ENCODE results near the gene TRAPPC2L. TPM values are rescaled to one million over a fixed set of nuclear protein-coding genes. Genes with fewer than 3 reads are reported as not detected.

TRAPPC2L gene
- total and polyA plus RNA-seq, 10 of the 15 experiments (the other 5 are each of a cell fraction or from before 2014, with no cell fraction given) = 56.3 to 363 (median 118) TPM

- peak overlapping the region; percentile 85 for H3K4me2 ChIP-seq (ENCODE audit: control insufficient read depth, insufficient read depth)
- H3K79me2 ChIP-seq (ENCODE audit: control insufficient read depth, insufficient read depth, low read length) = peaks cover 43% of the 10 kb centered on the region
- H3K9me3 ChIP-seq (replicated peaks; ENCODE audit: control insufficient read depth, insufficient read depth, low read length) = no peaks in the 10 kb centered on the region
- intact Hi-C loops (cut with micrococcal nuclease; ENCODE audit: unreplicated experiment) (loop anchor here (5.0 kb wide), 2 partner anchors 48 to 157 kb away; partner anchors contain the start of genes CYBA, GALNS and TRAPPC2L), in situ Hi-C loops (cut with MboI) (no loop called here)
- H3K4me1 ChIP-seq (ENCODE audit: control insufficient read depth, insufficient read depth, low read length) = peaks cover 23% of the 10 kb centered on the region
- no peaks in the 10 kb centered on the region for H4K20me1 ChIP-seq (ENCODE audit: control insufficient read depth, insufficient read depth)
- ChIA-PET CTCF (interaction anchor here (0.6 to 3.2 kb wide), 5 partner anchors 9 to 406 kb away, joined by 3 to 17 read pairs (median 4); no protein-coding TSS in a partner anchor), SMC1A (ENCODE audit: uncharacterized antibody, unreplicated experiment) (interaction anchor here (0.8 to 2.0 kb wide), 5 partner anchors 8 to 72 kb away, joined by 3 to 7 read pairs (median 5); no protein-coding TSS in a partner anchor), POLR2A (interaction anchor here (0.9 to 4.2 kb wide), 4 partner anchors 8 to 160 kb away, joined by 3 to 30 read pairs (median 6); no protein-coding TSS in a partner anchor), RAD21 (ENCODE audit: unreplicated experiment) (interaction anchor here (1.0 to 3.4 kb wide), 6 partner anchors 9 to 357 kb away, joined by 3 to 13 read pairs (median 6); partner anchors contain the start of gene PIEZO1)
- no peak overlapping the region; the same call in 1 of the 2 replicates for H3K27ac ChIP-seq (ENCODE audit: control insufficient read depth, insufficient read depth)
- 60% methylated on average over 9 of the region's 10 CpGs for WGBS (ENCODE audit: insufficient coverage, insufficient replicate concordance, low lambda C conversion rate, missing lambda C conversion rate)
- BruUV-seq (replicated peaks) = TSS peak; percentile 70
- peaks cover 6 to 42% of the 10 kb centered on the region in 2 experiments; a peak in 3 of 4 replicates for H3K36me3 ChIP-seq (ENCODE audit: control insufficient read depth in 2 of 2, insufficient read depth in 2 of 2, low read length in 1 of 2)
- TF ChIP-seq EGR1 (IDR thresholded peaks at IDR 0.05; ENCODE audit: borderline replicate concordance in 1 of 2, low read depth in 2 of 2, low read length in 2 of 2) = no peak
- TF ChIP-seq MTA2 (IDR thresholded peaks at IDR 0.05; ENCODE audit: low read depth) = no peak
- TF ChIP-seq BHLHE40 (IDR thresholded peaks at IDR 0.05; ENCODE audit: borderline replicate concordance in 1 of 2, low read depth in 2 of 2, low read length in 1 of 2) = no peak
- no peak for TF ChIP-seq JUNB (IDR thresholded peaks at IDR 0.05)
- TF ChIP-seq EED (IDR thresholded peaks at IDR 0.05; ENCODE audit: low read depth) = no peak
- peak; percentile 19 for TF ChIP-seq BCL3 (IDR thresholded peaks at IDR 0.05; ENCODE audit: borderline replicate concordance, insufficient read depth, low read depth, low read length, poor library complexity, severe bottlenecking)
- TF ChIP-seq, protein P1, sequence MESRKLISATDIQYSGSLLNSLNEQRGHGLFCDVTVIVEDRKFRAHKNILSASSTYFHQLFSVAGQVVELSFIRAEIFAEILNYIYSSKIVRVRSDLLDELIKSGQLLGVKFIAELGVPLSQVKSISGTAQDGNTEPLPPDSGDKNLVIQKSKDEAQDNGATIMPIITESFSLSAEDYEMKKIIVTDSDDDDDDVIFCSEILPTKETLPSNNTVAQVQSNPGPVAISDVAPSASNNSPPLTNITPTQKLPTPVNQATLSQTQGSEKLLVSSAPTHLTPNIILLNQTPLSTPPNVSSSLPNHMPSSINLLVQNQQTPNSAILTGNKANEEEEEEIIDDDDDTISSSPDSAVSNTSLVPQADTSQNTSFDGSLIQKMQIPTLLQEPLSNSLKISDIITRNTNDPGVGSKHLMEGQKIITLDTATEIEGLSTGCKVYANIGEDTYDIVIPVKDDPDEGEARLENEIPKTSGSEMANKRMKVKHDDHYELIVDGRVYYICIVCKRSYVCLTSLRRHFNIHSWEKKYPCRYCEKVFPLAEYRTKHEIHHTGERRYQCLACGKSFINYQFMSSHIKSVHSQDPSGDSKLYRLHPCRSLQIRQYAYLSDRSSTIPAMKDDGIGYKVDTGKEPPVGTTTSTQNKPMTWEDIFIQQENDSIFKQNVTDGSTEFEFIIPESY (IDR thresholded peaks at IDR 0.05) = no peak
- no peak for TF ChIP-seq ZNF217 (IDR thresholded peaks at IDR 0.05)
- no peak for TF ChIP-seq CEBPB (IDR thresholded peaks at IDR 0.05; ENCODE audit: borderline replicate concordance in 1 of 2, low read depth in 2 of 2, low read length in 2 of 2)
- peak; percentile 69 for TF ChIP-seq POLR2A (IDR thresholded peaks at IDR 0.05; ENCODE audit: low read depth, low read length)
- TF ChIP-seq KLF5 (IDR thresholded peaks at IDR 0.05; ENCODE audit: partially characterized antibody) = no peak
- TF ChIP-seq TCF3 (IDR thresholded peaks at IDR 0.05; ENCODE audit: borderline replicate concordance, insufficient read depth, low read depth, low read length) = 0 out of 2 replicates have a peak, but pooled peaks have one; percentile 9
- TF ChIP-seq, protein P2, sequence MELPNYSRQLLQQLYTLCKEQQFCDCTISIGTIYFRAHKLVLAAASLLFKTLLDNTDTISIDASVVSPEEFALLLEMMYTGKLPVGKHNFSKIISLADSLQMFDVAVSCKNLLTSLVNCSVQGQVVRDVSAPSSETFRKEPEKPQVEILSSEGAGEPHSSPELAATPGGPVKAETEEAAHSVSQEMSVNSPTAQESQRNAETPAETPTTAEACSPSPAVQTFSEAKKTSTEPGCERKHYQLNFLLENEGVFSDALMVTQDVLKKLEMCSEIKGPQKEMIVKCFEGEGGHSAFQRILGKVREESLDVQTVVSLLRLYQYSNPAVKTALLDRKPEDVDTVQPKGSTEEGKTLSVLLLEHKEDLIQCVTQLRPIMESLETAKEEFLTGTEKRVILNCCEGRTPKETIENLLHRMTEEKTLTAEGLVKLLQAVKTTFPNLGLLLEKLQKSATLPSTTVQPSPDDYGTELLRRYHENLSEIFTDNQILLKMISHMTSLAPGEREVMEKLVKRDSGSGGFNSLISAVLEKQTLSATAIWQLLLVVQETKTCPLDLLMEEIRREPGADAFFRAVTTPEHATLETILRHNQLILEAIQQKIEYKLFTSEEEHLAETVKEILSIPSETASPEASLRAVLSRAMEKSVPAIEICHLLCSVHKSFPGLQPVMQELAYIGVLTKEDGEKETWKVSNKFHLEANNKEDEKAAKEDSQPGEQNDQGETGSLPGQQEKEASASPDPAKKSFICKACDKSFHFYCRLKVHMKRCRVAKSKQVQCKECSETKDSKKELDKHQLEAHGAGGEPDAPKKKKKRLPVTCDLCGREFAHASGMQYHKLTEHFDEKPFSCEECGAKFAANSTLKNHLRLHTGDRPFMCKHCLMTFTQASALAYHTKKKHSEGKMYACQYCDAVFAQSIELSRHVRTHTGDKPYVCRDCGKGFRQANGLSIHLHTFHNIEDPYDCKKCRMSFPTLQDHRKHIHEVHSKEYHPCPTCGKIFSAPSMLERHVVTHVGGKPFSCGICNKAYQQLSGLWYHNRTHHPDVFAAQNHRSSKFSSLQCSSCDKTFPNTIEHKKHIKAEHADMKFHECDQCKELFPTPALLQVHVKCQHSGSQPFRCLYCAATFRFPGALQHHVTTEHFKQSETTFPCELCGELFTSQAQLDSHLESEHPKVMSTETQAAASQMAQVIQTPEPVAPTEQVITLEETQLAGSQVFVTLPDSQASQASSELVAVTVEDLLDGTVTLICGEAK (IDR thresholded peaks at IDR 0.05; ENCODE audit: borderline replicate concordance) = no peak
- no peak for TF ChIP-seq SIX5 (IDR thresholded peaks at IDR 0.05; ENCODE audit: low read depth, low read length, severe bottlenecking)
- no peak for TF ChIP-seq FOXM1 (IDR thresholded peaks at IDR 0.05; ENCODE audit: low read depth, low read length)
- H3K4me3 ChIP-seq = peak overlapping the region; percentile 85
- no peak overlapping the region for H2AFZ ChIP-seq (ENCODE audit: control insufficient read depth, low read depth, low read length)
- FAIRE-seq (peak; percentile 35), ATAC-seq (no peak), DNase-seq (ENCODE audit: low read depth, low spot score) (no peak)
- H3K27me3 ChIP-seq (replicated peaks in 1 of 2; ENCODE audit: control insufficient read depth in 2 of 2, insufficient read depth in 2 of 2, low read length in 1 of 2) = no peaks in the 10 kb centered on the region
- peak overlapping the region; percentile 88 for H3K9ac ChIP-seq (ENCODE audit: control insufficient read depth, insufficient read depth, low read length)
These were observed 47.2 kb upstream of the TRAPPC2L start for GRCh38 chr16:88809676-88810165.

All from GM12878 (cell line).